LHCN-M2 (cell line): ENCODE measurements around the gene LIMS4. TPM values are rescaled to one million over a fixed set of nuclear protein-coding genes. Genes with fewer than 3 reads are reported as not detected.
"Not testable (repeated sequence)": the region's sequence is repeated elsewhere in the genome, so short reads cannot be mapped to it uniquely, and the experiment has no call there.

Experiments
- DNase-seq: peaks from one replicate; pipeline ENCODE4 v3.0.0-alpha.2; 2012; ENCODE audit warnings: low read depth
- polyA plus RNA-seq: library from polyadenylated mRNA; unstranded; fragments of >200 nt; gene quantifications from one replicate; pipeline ENCODE4 v1.2.1, GENCODE V29; 2012; ENCODE audit warnings: missing spikeins
- total RNA-seq: library from RNA; depleted of rRNA; stranded (reverse); fragments of >200 nt; gene quantifications from 2 replicates; pipeline ENCODE4 v1.2.3, GENCODE V29; 2014; rRNA removed

The LIMS4 gene
- 16.4 and 25.9 TPM in 2 replicates for total RNA-seq
- 10.9 TPM for polyA plus RNA-seq

- not testable (repeated sequence) for DNase-seq
Measured at GRCh38 chr2:110472171-110473058, at the start of gene LIMS4. LIMS4 (minus strand) TSS chr2:110472816; CDS start chr2:110472778, 38 bp downstream.

- DNase-seq, result not testable (repeated sequence)
Measured at GRCh38 chr2:110499755-110500377, 27.2 kb upstream of the LIMS4 start.

- not testable (repeated sequence) for DNase-seq
Measured at GRCh38 chr2:110496027-110496426, 23.4 kb upstream of the LIMS4 start.

- not testable (repeated sequence) for DNase-seq
Measured at GRCh38 chr2:110494488-110494887, 21.9 kb upstream of the LIMS4 start.

GRCh38 chr2:110488991-110489390 is 16.4 kb upstream of the LIMS4 start:
- not testable (repeated sequence) for DNase-seq

GRCh38 chr2:110482697-110483096 is 10.1 kb upstream of the LIMS4 start:
- DNase-seq, result not testable (repeated sequence)

- DNase-seq, result not testable (repeated sequence)
Measured at GRCh38 chr2:110481200-110481599, 8.6 kb upstream of the LIMS4 start.

- not testable (repeated sequence) for DNase-seq
Measured at GRCh38 chr2:110480084-110480483, 7.5 kb upstream of the LIMS4 start.

- not testable (repeated sequence) for DNase-seq
Measured at GRCh38 chr2:110477370-110477769, 4.8 kb upstream of the LIMS4 start.

GRCh38 chr2:110476952-110477351 is 4.3 kb upstream of the LIMS4 start:
- DNase-seq, result not testable (repeated sequence)

- not testable (repeated sequence) for DNase-seq
Measured at GRCh38 chr2:110475627-110476359, 3.2 kb upstream of the LIMS4 start.

GRCh38 chr2:110474898-110475297 is 2.3 kb upstream of the LIMS4 start:
- not testable (repeated sequence) for DNase-seq

- not testable (repeated sequence) for DNase-seq
Measured at GRCh38 chr2:110473059-110473358, 393 bp upstream of the LIMS4 start.

GRCh38 chr2:110468921-110469320 is 3.7 kb downstream of the LIMS4 start:
- not testable (repeated sequence) for DNase-seq

- not testable (repeated sequence) for DNase-seq
Measured at GRCh38 chr2:110465312-110465711, 7.3 kb downstream of the LIMS4 start.

- not testable (repeated sequence) for DNase-seq
Measured at GRCh38 chr2:110462458-110462857, 10.2 kb downstream of the LIMS4 start.

GRCh38 chr2:110460318-110460717 is 12.3 kb downstream of the LIMS4 start:
- not testable (repeated sequence) for DNase-seq

- DNase-seq, result not testable (repeated sequence)
Measured at GRCh38 chr2:110457214-110457590, 15.4 kb downstream of the LIMS4 start.

- DNase-seq, result not testable (repeated sequence)
Measured at GRCh38 chr2:110456291-110457213, 16.1 kb downstream of the LIMS4 start.

GRCh38 chr2:110455080-110455670 is 17.4 kb downstream of the LIMS4 start:
- not testable (repeated sequence) for DNase-seq
